Astrocyte (in vitro differentiated cells and primary cell): ENCODE data around the gene CSRP3.

Source experiments
- CTCF ChIP-seq: IDR thresholded peaks from 2 replicates; pipeline ENCODE4 v1.5.1; 2011; ENCODE audit warnings: low read depth, mild to moderate bottlenecking, inconsistent platforms, low read length, moderate library complexity; ENCODE audit not compliant: insufficient read depth
- EZH2 ChIP-seq: IDR thresholded peaks from 2 replicates; pipeline ENCODE4 v1.6.1; 2012; ENCODE audit warnings: mild to moderate bottlenecking, low read length, inconsistent platforms; ENCODE audit not compliant: insufficient read depth

GRCh38 chr11:19204836-19205235, 3.1 kb upstream of the CSRP3 start:
- TF ChIP-seq CTCF (no peak), EZH2 (no peak)
